Measurements from ENCODE around the gene SLC25A45. TPM values are rescaled to one million over a fixed set of nuclear protein-coding genes. Genes with fewer than 3 reads are reported as not detected.

SLC25A45 gene
- polyA plus RNA-seq, 1 of the 3 experiments (the other 2 are of a cell fraction) = 3.6 TPM

- DNase-seq = no peak
- Histone ChIP-seq H4K20me1 (ENCODE audit: insufficient read depth) (peaks cover 18% of the 10 kb centered on the region), H2AFZ (ENCODE audit: low read depth) (no peak overlapping the region), H3K9ac (peak overlapping the region; percentile 98), H3K27me3 (ENCODE audit: insufficient read depth) (no peaks in the 10 kb centered on the region), H3K4me2 (peak overlapping the region; percentile 94), H3K9me3 (no peaks in the 10 kb centered on the region), H3F3A (replicated peaks; ENCODE audit: insufficient read depth) (peaks cover 57% of the 10 kb centered on the region), H3K9me2 (no peaks in the 10 kb centered on the region), H3K4me1 (ENCODE audit: control insufficient read depth in 1 of 2, insufficient read depth in 2 of 2, low read depth in 1 of 2, low read length in 1 of 2) (peaks cover 50 to 61% of the 10 kb centered on the region in 2 experiments), H3K79me2 (ENCODE audit: insufficient read depth) (peaks cover 84% of the 10 kb centered on the region), H3K4me3 (ENCODE audit: low read depth in 2 of 2, low read length in 1 of 2) (peak overlapping the region; percentile 13 to 18; a peak in 3 of 4 replicates), H3K27ac (ENCODE audit: low read depth in 2 of 2, low read length in 1 of 2) (peak overlapping the region; percentile 100), H3K36me3 (replicated peaks in 1 of 2; ENCODE audit: control insufficient read depth in 1 of 2, insufficient read depth in 2 of 2, low read length in 1 of 2) (peaks cover 6 to 14% of the 10 kb centered on the region in 2 experiments)
- 63% methylated on average over 7 of the region's 7 CpGs for WGBS (ENCODE audit: low lambda C conversion rate)
- POLR2A ChIA-PET = interaction anchor here (1.1 to 17.2 kb wide), 6 partner anchors 25 to 79 kb away, joined by 4 to 1027 read pairs (median 8); partner anchors contain the start of gene MALAT1
- CTCF ChIA-PET = interaction anchor here (1.0 to 13.0 kb wide), 10 partner anchors 30 to 103 kb away, joined by 3 to 223 read pairs (median 6); partner anchors contain the start of genes MALAT1 and SLC25A45
- TF ChIP-seq, protein P1, sequence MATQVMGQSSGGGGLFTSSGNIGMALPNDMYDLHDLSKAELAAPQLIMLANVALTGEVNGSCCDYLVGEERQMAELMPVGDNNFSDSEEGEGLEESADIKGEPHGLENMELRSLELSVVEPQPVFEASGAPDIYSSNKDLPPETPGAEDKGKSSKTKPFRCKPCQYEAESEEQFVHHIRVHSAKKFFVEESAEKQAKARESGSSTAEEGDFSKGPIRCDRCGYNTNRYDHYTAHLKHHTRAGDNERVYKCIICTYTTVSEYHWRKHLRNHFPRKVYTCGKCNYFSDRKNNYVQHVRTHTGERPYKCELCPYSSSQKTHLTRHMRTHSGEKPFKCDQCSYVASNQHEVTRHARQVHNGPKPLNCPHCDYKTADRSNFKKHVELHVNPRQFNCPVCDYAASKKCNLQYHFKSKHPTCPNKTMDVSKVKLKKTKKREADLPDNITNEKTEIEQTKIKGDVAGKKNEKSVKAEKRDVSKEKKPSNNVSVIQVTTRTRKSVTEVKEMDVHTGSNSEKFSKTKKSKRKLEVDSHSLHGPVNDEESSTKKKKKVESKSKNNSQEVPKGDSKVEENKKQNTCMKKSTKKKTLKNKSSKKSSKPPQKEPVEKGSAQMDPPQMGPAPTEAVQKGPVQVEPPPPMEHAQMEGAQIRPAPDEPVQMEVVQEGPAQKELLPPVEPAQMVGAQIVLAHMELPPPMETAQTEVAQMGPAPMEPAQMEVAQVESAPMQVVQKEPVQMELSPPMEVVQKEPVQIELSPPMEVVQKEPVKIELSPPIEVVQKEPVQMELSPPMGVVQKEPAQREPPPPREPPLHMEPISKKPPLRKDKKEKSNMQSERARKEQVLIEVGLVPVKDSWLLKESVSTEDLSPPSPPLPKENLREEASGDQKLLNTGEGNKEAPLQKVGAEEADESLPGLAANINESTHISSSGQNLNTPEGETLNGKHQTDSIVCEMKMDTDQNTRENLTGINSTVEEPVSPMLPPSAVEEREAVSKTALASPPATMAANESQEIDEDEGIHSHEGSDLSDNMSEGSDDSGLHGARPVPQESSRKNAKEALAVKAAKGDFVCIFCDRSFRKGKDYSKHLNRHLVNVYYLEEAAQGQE (IDR thresholded peaks at IDR 0.05; ENCODE audit: low read depth, low read length) = no peak
- TF ChIP-seq RAD21 (IDR thresholded peaks at IDR 0.05; ENCODE audit: low read length) = no peak
- TF ChIP-seq, protein P2, sequence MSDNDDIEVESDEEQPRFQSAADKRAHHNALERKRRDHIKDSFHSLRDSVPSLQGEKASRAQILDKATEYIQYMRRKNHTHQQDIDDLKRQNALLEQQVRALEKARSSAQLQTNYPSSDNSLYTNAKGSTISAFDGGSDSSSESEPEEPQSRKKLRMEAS (IDR thresholded peaks at IDR 0.05; ENCODE audit: low read depth) = no peak
- no peak for TF ChIP-seq FOXM1 (IDR thresholded peaks at IDR 0.05; ENCODE audit: low read depth)
- no peak for TF ChIP-seq MEF2A (IDR thresholded peaks at IDR 0.05; ENCODE audit: borderline replicate concordance, low read depth)
- TF ChIP-seq, protein P3, sequence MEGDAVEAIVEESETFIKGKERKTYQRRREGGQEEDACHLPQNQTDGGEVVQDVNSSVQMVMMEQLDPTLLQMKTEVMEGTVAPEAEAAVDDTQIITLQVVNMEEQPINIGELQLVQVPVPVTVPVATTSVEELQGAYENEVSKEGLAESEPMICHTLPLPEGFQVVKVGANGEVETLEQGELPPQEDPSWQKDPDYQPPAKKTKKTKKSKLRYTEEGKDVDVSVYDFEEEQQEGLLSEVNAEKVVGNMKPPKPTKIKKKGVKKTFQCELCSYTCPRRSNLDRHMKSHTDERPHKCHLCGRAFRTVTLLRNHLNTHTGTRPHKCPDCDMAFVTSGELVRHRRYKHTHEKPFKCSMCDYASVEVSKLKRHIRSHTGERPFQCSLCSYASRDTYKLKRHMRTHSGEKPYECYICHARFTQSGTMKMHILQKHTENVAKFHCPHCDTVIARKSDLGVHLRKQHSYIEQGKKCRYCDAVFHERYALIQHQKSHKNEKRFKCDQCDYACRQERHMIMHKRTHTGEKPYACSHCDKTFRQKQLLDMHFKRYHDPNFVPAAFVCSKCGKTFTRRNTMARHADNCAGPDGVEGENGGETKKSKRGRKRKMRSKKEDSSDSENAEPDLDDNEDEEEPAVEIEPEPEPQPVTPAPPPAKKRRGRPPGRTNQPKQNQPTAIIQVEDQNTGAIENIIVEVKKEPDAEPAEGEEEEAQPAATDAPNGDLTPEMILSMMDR (IDR thresholded peaks at IDR 0.05) = no peak
- TF ChIP-seq FOXJ3 (CRISPR knock-in tag; IDR thresholded peaks at IDR 0.05) = no peak
- no peak for TF ChIP-seq JUND (IDR thresholded peaks at IDR 0.05)
- no peak for TF ChIP-seq NRF1 (IDR thresholded peaks at IDR 0.05; ENCODE audit: low read depth, low read length)
- no peak for TF ChIP-seq MXI1 (IDR thresholded peaks at IDR 0.05; ENCODE audit: low read depth, low read length)
- TF ChIP-seq FOSL2 (IDR thresholded peaks at IDR 0.05; ENCODE audit: borderline replicate concordance, low read depth) = no peak
- no peak for TF ChIP-seq ELF1 (IDR thresholded peaks at IDR 0.05)
- no peak for TF ChIP-seq SIN3A (IDR thresholded peaks at IDR 0.05; ENCODE audit: borderline replicate concordance, low read depth, low read length)
- TF ChIP-seq TCF12 (IDR thresholded peaks at IDR 0.05) = no peak
- TF ChIP-seq EZH2phosphoT487 (IDR thresholded peaks at IDR 0.05; ENCODE audit: borderline replicate concordance, low read depth) = no peak
- TF ChIP-seq USF1 (IDR thresholded peaks at IDR 0.05; ENCODE audit: borderline replicate concordance, low read depth) = no peak
- no peak for TF ChIP-seq ZBTB33 (IDR thresholded peaks at IDR 0.05; ENCODE audit: borderline replicate concordance, low read depth)
- no peak for TF ChIP-seq YY1 (IDR thresholded peaks at IDR 0.05; ENCODE audit: low read depth)
Measured at GRCh38 chr11:65419460-65419771, 37.0 kb upstream of the SLC25A45 start.

Measured in SK-N-SH (cell line).